ENCODE measurements around the gene PGAM5.
"Not testable (repeated sequence)": the region's sequence is repeated elsewhere in the genome, so short reads cannot be mapped to it uniquely, and the experiment has no call there.

Gene PGAM5

DNA sequence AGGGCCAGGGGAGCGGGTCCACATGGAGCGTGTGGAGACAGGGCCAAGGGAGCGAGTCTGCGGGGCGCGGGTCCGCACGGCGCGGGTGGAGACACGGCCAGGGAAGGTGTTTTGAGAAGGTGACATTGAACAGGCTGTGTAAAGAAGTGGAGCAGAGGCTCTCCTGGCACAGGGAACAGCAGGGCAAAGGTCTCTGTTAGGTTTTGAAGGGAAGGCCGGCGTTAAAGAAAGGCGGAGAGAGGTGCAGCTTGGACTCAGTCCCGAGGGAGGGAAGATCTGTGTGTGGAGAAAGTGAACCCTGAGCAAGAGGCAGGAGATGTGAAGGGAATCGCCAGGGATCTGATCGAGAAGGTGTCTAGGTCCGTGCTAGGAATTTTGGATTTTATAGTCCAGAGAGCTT is 21.4 kb upstream of the PGAM5 start:
- DNase-seq, result no peak

GRCh38 chr12:132690112-132690511 is 20.5 kb upstream of the PGAM5 start:
- no peak for DNase-seq

DNA sequence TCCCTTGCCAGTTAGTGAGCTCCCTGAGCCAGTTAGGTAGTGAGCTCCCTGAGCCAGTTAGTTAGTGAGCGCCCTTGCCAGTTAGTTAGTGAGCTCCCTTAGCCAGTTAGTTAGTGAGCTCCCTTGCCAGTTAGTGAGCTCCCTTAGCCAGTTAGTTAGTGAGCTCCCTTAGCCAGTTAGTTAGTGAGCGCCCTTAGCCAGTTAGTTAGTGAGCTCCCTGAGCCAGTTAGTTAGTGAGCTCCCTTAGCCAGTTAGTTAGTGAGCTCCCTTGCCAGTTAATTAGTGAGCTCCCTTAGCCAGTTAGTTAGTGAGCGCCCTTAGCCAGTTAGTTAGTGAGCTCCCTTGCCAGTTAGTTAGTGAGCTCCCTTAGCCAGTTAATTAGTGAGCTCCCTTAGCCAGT is 18.6 kb upstream of the PGAM5 start:
- not testable (repeated sequence) for DNase-seq

GRCh38 chr12:132694888-132695287 is 15.8 kb upstream of the PGAM5 start:
- not testable (repeated sequence) for DNase-seq

DNA sequence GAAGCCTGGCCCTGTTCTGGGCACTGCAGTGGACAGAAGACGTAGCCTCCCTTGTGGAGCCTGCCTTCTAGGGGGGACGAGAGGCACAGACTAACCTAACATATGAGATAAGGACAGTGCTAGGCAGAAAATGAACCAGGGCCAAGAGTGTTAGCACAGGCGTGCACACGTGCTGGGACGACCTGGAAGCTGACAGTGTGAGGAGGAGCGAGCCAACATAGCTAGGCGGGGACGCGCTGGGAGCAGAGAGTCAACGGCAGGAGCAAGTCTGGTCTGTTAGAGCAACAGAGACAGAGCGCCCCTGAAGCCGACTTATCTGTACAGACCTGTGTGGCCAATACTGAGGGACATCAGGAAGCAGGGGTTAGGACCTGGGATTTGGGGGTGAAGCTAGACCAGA is 15.2 kb upstream of the PGAM5 start:
- no peak for DNase-seq

GRCh38 chr12:132698341-132698740 is 12.3 kb upstream of the PGAM5 start:
- DNase-seq, result no peak

DNA sequence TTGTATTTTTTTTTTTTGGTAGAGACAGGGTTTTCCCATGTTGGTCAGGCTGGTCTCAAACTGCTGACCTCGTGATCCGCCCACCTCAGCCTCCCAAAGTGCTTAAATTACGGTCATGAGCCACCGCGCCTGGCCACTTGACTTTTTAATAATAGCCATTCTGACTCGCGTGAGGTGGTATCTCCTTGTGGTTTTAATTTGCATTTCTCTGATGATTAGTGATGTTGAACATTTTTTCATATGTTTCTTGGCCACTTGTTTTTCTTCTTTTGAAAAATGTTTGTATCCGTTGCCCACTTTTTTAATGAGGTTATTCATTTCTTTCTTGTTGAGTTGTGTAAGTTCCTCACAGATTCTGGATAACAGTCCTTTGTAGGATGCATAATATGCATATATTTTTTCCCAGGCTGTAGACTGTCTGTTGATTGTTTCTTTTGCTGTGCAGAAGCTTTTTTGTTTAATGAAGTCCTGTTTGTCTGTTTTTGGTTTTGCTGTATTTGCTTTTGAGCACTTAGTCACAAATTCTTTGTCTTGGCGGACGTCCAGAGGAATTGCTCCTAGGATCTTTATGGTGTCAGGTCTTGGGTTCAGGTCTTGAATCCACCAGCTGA is 10.3 kb upstream of the PGAM5 start:
- DNase-seq, result no peak

GRCh38 chr12:132702640-132703039 is 8.0 kb upstream of the PGAM5 start:
- no peak for DNase-seq

DNA sequence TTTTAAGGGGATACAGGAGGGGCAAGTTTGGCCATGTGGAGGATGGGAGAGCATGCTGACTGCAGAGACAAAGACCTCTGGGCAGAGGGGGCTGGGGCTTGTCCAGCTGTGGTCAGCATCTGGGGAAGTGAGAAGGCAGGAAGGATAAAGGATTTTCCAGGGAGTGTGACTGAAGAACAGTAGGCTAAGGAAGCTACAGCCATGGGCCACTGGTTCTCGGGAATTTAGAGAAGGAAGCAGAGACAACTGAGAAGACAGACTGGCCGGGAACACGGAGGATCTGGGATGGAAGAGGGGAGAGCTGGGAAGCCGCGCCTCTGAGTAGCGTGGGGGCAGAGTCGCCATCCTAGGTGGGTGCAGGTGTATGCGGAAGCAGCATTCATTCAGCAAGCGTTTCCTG is 7.0 kb upstream of the PGAM5 start:
- no peak for DNase-seq

DNA sequence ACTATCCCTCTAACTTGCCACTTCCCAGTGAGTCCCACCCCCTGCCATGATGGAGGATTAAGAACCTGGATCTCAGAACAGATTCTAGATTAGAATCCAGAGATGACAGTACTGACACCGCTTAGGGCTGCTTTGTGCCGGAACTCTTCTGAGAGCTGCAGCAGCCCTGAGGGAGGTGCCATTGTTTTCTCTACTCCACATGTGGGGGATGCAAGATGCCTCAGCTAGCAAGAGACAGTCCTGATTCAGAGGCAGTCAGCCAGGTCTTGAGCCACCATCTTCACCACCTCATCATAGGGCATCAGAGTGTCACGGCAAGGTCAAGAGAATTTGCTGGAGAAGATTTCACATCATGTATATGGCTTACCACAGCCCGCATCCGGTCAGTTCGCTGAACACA is 3.4 kb upstream of the PGAM5 start:
- DNase-seq, result no peak

DNA sequence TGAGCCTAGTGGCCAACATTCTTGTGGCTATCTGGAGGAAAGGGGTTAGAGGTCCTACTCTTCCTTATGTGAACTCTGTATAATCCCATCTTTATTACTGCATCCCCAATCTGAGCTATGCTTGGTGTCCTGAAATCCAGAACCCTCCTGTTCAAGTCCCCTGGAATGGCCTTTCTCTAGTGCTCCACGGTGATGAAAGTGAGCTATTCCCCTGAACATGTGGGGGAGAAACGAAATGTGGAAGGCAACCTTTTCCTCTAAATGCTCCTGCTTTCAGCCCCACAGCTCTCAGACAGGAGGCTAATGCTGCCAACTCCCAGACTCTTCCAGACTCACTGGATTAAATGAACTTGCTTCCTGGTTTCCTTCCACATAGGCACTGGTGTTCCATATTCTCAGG is 2.5 kb upstream of the PGAM5 start:
- DNase-seq, result no peak

DNA sequence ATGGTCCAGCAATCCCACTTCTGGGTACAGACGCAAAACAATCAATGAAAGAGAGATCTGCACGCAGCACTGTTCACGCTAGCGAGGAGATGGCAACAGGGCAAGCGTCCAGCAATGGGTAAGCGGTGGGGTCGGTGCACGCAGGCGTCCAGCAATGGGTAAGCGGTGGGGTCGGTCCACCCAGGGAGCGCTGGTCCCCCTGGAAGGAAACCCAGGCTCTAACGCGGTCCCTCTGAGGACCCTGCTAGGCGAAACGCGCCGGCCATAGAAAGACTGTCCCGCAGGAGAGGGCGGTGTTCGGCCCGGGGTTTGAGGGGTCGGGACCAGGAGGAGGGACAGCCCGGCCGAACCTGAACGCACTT is 618 bp upstream of the PGAM5 start:
- DNase-seq, result no peak

DNA sequence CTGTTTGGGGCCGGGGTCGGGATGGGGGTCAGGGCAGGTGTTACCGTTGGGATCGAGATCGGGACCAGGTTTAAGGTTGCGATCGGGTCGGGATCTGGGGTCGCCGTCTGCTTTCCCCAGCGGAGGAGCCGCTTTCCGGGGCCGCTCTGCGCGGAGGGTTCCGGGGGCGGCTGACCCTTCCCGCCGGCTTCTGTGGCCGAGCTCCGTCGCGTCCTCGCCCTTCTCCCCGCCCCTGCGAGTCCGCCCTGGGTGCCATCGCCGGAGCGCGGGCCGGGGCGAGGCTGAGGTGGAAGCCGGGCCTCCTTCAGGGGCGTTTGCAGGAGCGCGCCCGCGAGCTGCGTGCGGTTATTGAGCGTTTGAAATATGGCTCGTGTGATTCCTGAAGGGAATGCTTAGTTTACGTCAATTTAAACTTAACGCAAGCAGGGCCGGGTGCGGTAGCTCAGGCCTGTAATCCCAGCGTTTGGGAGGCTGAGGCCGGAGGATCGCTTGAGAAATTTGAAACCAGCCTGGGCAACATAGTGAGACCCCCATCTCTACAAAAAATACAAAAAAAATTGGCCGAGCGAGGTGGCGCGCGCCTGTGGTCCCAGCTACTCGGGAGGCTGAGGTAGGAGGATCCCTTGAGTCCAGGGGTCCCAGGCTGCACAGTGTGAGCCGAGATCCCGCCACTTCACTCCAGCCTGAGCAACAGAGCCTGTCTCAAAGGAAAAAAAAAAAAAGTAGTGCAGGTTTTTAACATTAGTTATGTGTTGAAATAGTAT is 620 bp downstream of the PGAM5 start:
- DNase-seq, result peak; percentile 23

DNA sequence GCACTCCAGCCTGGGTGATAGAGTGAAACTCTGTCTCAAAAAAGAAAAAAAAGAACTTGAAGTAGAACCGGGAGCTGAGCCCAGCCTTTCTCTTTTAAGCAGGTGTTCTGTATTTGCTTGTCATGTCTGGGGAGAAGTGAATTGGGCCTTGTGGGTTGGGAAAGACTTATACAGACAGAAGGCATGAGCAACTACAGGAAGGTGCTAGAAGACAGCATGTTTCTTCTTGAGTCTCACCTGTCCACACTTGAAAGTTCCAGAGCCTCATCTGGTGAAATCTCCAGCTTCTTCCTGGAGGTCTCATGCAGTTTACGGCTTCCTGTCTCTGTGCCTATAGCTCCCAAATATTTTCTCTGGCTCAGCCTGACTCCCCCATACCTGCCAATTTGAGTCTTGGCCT is 2.5 kb downstream of the PGAM5 start:
- DNase-seq, result no peak

DNA sequence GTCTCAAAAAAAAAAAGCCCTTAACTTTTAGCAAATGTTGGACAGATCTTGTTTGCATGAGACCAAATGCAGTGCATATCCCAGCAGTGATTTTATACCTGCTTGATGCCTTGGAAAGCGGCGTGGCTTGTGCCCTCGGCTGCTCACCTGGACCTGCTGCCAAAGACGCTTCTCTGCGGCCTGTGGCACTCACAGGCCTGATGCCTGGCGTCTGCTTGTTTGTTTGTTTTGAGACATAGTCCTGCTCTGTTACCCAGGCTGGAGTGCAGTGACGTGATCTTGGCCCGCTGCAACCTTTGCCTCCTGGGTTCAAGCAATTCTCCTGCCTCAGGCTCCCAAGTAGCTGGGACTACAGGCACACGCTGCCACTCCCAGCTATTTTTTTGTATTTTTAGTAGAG is 5.2 kb downstream of the PGAM5 start:
- DNase-seq, result no peak

DNA sequence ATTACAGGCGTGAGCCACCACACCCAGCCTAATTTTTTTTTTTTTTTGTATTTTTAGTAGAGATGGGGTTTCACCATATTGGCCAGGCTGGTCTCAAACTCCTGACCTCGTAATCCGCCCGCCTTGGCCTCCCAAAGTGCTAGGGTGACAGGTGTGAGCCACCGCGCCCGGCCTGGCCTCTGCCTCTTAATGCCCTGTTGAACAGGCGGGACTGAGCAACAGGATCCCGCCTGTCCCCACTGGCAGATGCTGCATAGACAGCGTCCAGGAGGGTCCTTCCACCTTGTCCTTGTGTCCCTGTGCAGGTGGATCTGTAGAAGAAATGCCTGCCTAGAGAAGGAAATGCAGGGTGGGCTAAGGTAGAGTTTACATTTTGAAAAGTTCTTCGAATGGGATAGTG is 5.7 kb downstream of the PGAM5 start:
- DNase-seq, result no peak

GRCh38 chr12:132717011-132717410 is 6.4 kb downstream of the PGAM5 start:
- no peak for DNase-seq

DNA sequence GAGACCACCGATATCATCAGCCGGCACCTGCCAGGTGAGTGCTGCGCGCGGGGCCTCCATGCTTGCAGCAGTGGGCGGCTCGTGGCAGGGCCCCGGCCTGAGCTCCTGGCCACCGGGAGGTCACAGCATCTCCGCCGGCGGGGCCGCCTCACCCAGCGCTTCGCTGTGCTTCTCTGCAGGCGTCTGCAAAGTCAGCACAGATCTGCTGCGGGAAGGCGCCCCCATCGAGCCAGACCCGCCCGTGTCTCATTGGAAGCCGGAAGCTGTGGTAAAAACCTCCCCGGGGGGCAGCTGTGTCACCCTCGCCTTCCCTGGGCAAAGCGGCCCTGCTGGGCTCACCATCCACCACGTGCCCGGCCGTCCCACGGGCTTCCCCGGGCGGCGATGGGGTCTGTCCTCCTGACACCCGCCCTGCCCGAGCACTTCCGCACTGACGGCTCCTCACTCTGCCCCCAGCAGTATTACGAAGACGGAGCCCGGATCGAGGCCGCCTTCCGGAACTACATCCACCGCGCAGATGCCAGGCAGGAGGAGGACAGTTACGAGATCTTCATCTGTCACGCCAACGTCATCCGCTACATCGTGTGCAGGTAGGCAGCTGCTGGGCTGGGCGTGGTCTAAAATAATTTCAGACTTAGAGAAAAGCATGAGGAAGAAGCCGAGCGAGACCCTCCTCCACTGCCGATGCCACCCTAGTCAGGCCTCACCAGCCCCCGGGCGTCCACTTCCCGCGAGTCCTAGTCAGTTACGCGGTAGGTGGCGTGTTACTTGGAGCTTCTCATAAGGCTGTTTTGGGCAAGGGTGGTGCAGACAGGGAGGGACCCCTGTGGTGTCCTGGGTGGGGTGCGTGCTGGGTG is 7.1 kb downstream of the PGAM5 start:
- peak; percentile 19 for DNase-seq

- DNase-seq, result no peak
Observed at GRCh38 chr12:132718644-132719043, 8.0 kb downstream of the PGAM5 start.

GRCh38 chr12:132719141-132719953 is 8.7 kb downstream of the PGAM5 start:
- DNase-seq, result no peak

DNA sequence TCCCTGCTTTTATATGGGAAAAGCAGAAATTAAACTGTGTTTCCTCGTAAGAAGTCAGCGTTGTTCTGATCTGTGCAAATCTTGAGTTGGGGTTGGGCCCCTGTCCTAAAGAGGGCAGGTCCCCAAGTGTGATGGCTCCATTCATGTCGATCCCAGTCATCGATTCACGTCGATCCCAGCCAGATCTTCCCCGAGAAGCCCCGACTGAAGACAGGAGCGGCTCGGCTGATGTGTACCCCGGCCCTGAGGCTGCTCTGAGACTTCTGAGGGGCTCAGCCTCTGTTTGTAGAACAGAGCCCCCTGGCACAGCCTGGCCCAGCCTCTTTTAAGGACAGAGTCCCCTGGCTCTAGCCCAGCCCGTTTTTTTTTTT is 9.3 kb downstream of the PGAM5 start:
- no peak for DNase-seq

GRCh38 chr12:132720606-132721345 is 10.1 kb downstream of the PGAM5 start:
- no peak for DNase-seq

Measured in RPMI8226 (cell line).